Activated naive CD4-positive, alpha-beta T cell treated with anti-CD3 and anti-CD28 coated beads, Interleukin-2, amount 50 U/mL, for 72 hours (primary cell): ENCODE data around the gene P3R3URF. TPM values are rescaled to one million over a fixed set of nuclear protein-coding genes. Genes with fewer than 3 reads are reported as not detected.

Source experiments
- ATAC-seq, 2 donors: fragments of 150-1000 bp; cut with Tn5 transposase; 2 replicates each; pipeline ENCODE4 v1.10.0; 2021; ENCODE audit warnings: mild to moderate bottlenecking in 2 of 2, moderate library complexity in 2 of 2
- DNase-seq, 2 donors: peaks; one replicate each; pipeline ENCODE4 v3.0.0; 2021 to 2022; ENCODE audit warnings: low spot score in 2 of 2
- H3K27ac Mint-ChIP-seq, 2 donors: one replicate each; pipeline ENCODE4 v1.8.0; 2022; ENCODE audit warnings: mild to moderate bottlenecking in 2 of 2, mixed read lengths in 2 of 2
- H3K36me3 Mint-ChIP-seq, 2 donors: one replicate each; pipeline ENCODE4 v1.8.0; 2022; ENCODE audit warnings: mixed read lengths in 2 of 2
- H3K9me3 Mint-ChIP-seq, 2 donors: one replicate each; pipeline ENCODE4 v1.8.0; 2022; ENCODE audit warnings: mixed read lengths in 2 of 2
- total RNA-seq, 2 donors: library from RNA; stranded (reverse); gene quantifications; one replicate each; pipeline ENCODE4 v1.2.3, GENCODE V29; 2022

The P3R3URF gene
- total RNA-seq, 2 donors from 2014 or later: not detected

DNA sequence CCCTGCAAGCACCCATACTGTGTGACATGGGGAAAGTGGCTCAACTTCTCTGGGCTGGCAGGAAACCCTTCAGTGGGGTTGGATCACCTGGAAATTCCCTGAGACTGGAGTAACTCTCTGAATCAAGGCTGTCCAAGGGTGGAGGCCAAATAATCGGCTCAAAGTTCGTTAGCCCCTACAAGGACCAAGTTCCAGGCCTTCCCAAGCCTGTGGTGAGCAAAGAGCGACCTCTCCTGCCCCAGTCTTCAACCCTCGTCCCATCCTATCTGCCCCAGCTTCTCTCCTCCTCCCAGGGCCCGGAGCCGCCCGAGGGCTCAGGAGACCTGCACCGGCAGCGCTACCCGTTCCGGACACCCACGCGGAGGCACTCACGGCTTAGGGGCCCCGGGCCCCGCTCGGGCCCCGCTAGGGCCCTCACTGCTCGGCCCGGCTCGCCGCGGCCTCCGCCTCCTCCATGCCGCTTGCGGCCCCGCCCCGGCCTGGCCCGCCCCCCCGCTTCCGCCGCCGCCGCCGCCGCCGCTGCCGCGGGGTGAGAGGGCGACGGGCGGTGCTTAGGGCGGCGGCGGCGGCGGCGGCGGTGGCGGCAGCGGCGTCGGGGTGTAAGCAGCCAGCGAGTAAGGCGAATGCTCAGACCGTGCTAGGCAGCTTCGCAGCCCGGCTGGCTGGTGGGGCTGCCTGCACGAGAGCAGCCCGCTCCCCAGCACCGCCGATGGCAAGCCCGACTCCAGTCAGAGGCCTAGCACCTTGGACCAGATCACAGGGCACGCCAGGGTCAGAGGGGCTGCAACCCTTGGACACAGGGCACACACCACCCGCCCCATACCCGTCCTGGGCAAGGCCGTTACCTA is 21.9 kb upstream of the P3R3URF start, which contains the start of gene POMGNT1:
Gene POMGNT1 (minus strand): TSS at position 471 of the 848 bp plus-strand sequence. CDS start 613 bp downstream, outside the sequence.
- no peaks in the 10 kb centered on the region for H3K36me3 Mint-ChIP-seq
- peak; percentile 97 to 98 for ATAC-seq
- DNase-seq: peak; percentile 75 to 84
- H3K9me3 Mint-ChIP-seq: no peaks in the 10 kb centered on the region
- peak within 1 kb of the TSS; percentile 79 to 87 for H3K27ac Mint-ChIP-seq

DNA sequence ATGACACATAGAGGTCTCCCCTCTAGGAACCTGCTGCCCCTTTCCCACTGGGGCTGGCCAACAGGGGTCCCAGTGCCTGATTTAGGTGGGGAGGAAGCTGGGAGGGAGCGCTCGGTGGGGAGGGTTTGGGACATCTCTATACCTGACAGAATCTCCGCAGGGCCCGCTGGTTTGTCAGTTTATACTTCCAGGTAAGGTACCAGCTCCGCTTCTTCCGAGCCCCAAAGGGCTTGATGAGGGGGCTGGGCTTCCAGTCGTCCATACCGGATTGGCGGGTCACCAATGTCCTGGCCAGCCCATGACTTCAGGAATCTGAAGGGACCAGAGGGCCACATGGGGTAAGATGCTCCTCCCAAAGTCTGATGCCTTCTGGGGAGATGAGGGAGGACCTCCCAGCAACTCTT is 21.3 kb upstream of the P3R3URF start:
- DNase-seq: no peak
- H3K9me3 Mint-ChIP-seq: no peaks in the 10 kb centered on the region
- no peaks in the 10 kb centered on the region for H3K36me3 Mint-ChIP-seq
- peak overlapping the region; percentile 79 to 87 for H3K27ac Mint-ChIP-seq
- no peak for ATAC-seq

DNA sequence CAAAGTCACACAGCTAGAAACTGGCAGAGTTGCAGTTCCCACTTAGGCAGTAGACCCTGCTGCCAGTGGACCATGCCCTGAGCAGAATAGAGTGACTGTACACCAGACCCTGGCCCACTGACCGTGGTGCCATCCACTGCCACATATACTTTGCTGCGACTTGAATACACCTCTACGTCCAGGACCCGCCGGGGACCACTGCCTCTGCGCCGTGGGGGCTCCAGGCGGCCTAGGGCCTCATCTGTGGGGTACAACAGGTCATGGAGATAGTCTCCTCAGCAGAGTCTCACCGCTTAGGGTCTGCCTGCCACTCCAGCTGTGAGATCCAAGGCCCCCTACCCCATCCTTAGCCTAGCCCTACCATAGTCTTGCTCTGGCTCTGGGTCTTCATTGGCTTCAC is 20.3 kb upstream of the P3R3URF start:
- Mint-ChIP-seq H3K9me3 (no peaks in the 10 kb centered on the region), H3K27ac (peak overlapping the region; percentile 8 to 32)

DNA sequence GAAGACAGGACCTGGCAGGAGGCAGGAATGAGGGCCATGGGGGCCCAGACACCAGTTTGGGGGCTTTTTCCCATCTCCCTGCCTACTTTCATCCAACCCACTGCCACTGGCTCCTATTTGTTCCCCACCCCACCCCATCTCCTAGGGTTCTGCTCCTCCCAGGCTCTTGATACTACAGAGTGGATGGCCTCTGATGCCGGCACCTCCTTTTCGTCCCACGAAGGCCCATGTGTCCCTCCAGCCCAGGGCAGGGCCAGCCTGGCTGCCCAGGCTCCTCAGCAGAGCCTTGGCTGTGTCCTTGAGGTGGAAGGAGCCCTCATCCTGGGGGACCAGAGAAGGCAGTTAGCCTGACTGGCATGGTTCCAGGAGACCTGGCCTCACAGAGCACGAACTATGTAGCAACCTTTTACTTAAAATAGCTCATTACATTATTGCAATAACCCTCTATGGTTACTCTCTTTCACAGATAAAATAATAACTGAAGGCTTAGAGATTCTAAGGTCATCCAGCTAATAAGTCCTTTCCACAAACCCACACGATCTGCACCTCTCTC is 18.4 kb upstream of the P3R3URF start:
- DNase-seq (no peak), ATAC-seq (no peak)
- Mint-ChIP-seq H3K36me3 (no peaks in the 10 kb centered on the region), H3K9me3 (no peaks in the 10 kb centered on the region), H3K27ac (no peak overlapping the region)

More for the DNA sequence above, 20.3 kb upstream of the P3R3URF start:
- DNase-seq (no peak), ATAC-seq (no peak)
- no peaks in the 10 kb centered on the region for H3K36me3 Mint-ChIP-seq

DNA sequence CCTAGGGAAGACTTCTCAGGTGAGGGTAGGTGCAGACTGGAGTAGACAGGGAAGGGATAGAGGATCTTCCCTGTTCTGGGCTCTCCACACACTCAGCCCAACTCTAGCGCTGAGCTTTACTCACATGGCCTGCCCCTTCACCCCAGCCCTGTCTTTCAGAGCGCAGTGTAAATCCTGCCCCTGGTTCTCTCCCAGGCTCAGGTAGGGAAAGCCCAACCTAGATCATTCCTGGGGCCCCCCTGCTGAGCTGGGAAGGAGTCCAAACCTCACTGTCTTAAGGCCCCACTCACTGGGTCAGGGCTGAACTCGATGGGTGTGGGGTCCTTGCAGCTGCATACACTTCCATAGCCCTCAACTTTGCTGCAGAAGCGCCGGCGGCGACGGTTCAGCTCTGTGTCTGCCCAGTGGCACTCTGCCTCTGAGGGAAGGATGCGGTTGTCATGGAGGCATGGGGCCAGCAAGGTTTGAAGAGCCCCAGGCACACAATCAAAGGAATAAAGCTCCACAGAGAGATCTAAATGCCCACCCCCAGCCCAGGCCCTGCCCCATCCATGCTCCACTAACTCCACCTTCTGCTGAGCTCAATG is 17.8 kb upstream of the P3R3URF start:
- H3K27ac Mint-ChIP-seq: no peak overlapping the region
- ATAC-seq: no peak

DNA sequence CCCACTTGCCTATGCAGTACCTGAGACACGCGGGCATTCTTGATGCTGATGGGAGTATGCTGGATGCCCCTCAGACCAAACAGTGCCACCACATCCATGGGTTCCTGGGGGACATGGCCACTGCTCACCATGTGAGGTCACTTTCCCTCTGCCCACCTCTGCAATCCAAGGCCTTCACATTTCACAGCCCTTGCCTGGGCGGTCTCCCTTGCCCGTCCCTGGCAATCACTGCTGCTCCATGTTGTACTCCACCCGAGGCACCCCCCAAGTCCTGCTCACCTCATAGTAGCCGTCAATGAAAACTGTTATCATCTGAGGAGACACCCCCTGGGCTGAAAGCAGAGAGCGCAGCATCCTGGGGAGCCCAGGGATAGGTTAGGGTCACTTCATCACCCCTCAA is 17.0 kb upstream of the P3R3URF start:
- Mint-ChIP-seq H3K36me3 (no peaks in the 10 kb centered on the region), H3K27ac (peak overlapping the region in 1 of 2 donors; percentile 17), H3K9me3 (no peaks in the 10 kb centered on the region)
- no peak for ATAC-seq
- DNase-seq: no peak

More for the DNA sequence above, 17.8 kb upstream of the P3R3URF start:
- Mint-ChIP-seq H3K9me3 (no peaks in the 10 kb centered on the region), H3K36me3 (no peaks in the 10 kb centered on the region)
- no peak for DNase-seq

DNA sequence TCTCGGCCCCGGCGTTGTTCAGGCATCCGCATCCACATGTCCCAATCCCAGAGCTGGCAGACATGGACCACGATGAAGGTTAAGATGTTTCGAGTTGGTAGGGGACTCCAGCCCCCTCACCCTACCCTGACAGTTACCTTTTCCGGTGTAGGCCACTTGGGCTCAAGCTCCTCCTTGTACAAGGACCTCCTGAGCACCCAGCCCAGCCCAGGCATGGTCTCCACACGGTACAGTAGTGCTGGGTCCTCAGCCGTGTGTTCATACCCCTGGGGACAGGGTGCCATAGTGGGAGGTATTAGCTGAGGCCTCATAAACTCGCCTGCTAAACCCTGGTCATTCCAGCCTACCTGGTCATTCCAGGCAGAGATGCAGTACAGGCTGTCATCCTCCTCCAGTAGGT is 15.9 kb upstream of the P3R3URF start:
- ATAC-seq: no peak
- H3K36me3 Mint-ChIP-seq: no peaks in the 10 kb centered on the region
- no peaks in the 10 kb centered on the region for H3K9me3 Mint-ChIP-seq
- H3K27ac Mint-ChIP-seq: peak overlapping the region in 1 of 2 donors; percentile 17
- DNase-seq: no peak

DNA sequence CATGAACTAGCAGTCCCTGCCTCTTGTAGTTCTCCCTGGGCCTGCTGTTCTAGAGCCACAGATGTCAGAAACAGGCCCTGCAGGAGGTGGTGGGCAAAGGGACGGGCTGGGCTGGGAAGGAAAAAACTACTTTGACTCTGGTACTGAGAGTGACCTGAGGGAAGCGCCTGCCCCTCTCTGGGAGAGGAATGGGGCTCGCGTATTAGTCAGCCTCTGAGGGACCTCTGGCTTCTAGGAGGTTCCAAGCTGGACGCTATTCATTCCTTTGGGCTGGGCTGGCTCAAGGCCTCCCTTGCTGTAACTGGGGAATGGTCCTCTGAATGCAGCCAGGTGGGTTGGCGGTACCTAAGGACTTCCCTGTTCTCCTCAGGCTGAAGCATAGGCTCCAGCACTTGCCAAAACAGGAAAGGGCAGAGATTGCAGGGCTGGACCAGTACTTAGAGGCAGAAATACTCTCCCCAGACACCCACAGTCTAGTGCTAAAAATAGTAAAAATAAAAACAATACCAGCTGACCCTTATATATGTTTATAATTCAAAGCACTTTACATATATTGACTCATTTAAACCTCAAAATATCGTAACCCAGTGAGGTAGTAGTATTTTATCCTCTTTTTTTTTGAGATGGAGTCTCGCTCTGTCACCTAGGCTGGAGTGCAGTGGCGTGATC is 14.9 kb upstream of the P3R3URF start:
- no peak overlapping the region for H3K27ac Mint-ChIP-seq
- H3K36me3 Mint-ChIP-seq: no peaks in the 10 kb centered on the region
- no peak for DNase-seq
- ATAC-seq: no peak
- H3K9me3 Mint-ChIP-seq: no peaks in the 10 kb centered on the region

DNA sequence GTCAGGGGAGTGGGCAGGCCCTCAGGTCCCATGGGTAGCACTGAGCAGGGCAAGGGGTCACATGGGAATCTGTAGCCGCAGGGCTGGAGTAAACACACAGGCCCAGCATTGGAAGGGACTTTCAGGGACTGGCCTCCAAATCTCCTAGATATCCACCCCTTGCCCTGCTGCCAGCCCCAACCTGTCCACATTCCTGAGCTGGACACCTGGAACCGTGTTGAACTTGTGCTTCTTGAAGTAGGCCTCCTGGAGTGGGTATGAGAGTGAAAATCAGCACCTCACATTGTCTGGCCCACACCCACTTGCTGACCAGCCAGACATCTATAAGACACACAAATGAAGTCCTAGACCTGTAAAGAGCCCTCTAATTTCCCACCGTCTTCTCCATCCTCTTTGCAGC is 14.3 kb upstream of the P3R3URF start:
- DNase-seq (no peak), ATAC-seq (no peak)
- no peaks in the 10 kb centered on the region for H3K36me3 Mint-ChIP-seq
- no peak overlapping the region for H3K27ac Mint-ChIP-seq
- H3K9me3 Mint-ChIP-seq: no peaks in the 10 kb centered on the region

DNA sequence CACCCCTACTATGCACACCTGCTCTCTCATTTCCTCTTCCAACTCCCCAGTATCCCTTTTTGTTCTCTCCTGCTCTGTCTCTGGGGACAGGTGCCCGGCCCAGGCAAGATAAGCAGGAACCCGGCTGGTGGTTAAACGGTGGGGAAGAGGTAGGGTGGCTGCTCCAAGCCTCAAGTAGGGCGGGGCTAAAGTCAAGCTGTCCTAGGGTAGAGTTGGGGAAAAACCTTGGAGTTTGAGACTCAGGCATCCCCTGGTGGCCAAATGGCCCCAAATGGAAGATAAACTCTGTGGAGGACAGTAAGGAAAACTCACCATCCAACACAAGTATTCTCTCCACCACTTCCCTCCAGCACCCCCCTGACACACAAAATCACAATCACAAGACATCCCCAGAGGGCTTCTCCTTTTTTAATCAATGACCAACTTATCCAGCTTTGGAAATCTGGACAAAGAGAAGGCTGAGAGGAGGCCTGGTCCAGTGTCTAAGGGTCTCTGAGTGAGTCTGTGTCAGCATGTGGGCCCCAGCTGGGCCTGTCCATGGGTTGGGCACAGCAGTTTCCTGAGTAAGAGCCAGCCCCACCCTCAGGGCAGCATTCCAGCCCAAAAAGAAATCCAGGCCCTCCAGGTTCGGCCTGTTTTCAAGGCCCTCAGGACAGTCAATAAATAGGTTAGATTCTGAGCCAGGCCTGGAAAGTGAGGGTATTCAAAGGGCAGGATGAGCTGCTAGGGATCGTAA is 12.2 kb upstream of the P3R3URF start:
- Mint-ChIP-seq H3K9me3 (no peaks in the 10 kb centered on the region), H3K27ac (peak overlapping the region; percentile 51 to 57), H3K36me3 (no peaks in the 10 kb centered on the region)
- no peak for ATAC-seq
- no peak for DNase-seq

DNA sequence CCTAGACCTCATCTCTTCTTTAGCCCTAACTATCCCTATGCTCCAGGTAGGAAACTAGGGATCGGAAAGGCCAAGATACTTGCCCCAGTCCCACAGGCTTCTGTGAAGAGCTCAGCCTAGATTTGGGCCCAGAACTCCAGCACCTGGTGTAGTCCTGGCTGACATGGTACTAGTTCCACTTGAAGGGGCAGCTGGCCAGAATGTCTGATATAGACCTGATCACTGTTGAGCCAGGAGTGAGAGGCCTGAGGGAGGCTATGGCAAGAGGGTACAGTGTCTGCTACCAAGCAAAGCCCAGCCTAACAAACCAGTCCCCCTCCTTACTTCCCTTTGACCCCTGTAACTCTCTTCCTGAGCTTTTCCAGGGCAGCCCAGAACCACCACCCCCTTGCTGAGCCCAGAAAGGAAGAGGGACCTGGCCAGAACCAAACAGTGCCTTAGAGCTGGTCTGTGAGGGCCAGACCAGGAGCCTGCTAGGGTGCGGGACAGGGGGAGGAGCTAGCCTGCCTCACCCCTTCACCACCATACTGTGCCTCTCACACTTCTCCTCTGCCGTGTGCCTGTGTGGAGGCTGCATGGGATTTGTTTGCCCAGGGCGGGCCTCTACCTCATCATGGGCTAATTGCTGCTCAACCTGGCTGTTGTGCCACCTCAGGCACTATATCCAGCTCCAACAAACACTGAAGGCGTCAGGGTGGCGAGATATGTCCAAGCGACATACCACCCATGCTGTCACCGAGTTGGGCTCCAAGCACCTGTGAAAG is 11.0 kb upstream of the P3R3URF start:
- H3K27ac Mint-ChIP-seq: peak overlapping the region; percentile 57 to 65
- DNase-seq (no peak), ATAC-seq (no peak)
- no peaks in the 10 kb centered on the region for H3K9me3 Mint-ChIP-seq
- H3K36me3 Mint-ChIP-seq: no peaks in the 10 kb centered on the region

DNA sequence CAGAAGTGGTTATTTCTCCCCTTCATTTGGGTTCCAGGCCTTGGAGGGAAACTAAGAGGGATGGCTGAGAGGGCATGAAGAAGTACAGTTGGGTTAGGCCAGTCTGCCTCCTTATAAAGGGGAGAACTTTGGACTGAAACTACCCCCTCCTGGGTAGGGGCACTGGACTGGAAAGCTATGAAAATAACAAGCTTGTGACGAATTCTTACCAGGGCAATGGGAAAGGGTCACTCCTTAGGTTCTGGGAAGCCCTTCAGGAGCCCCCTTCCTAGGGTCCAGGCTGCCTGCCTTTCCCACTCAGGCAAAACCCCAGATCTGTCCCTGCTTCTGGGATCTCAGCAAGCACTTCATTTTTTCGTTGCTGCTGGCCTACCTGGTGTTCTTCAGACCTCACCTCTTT is 9.8 kb upstream of the P3R3URF start:
- no peaks in the 10 kb centered on the region for H3K9me3 Mint-ChIP-seq
- ATAC-seq (no peak), DNase-seq (no peak)
- H3K36me3 Mint-ChIP-seq: no peaks in the 10 kb centered on the region
- H3K27ac Mint-ChIP-seq: no peak overlapping the region

DNA sequence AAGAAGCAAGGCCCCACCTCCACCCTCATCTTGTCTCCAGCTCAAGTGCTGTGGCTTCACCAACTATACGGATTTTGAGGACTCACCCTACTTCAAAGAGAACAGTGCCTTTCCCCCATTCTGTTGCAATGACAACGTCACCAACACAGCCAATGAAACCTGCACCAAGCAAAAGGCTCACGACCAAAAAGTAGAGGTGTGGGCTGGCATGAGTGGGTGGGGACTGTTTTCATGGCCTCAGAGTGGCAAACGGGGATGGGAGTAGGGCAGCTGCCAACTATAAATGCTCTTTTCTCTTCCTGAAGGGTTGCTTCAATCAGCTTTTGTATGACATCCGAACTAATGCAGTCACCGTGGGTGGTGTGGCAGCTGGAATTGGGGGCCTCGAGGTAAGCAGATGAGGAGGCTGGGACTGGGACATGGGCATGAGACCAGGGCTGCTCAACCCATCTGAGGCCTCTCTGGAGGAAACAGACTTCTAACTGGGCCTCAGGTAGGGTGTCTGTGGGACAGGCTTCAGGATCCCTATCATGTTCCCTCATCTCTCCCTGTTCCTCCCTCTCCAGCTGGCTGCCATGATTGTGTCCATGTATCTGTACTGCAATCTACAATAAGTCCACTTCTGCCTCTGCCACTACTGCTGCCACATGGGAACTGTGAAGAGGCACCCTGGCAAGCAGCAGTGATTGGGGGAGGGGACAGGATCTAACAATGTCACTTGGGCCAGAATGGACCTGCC is 8.8 kb upstream of the P3R3URF start:
- ATAC-seq (peak; percentile 85 to 90), DNase-seq (peak; percentile 33 to 75)
- Mint-ChIP-seq H3K27ac (peak overlapping the region; percentile 66 to 77), H3K9me3 (no peaks in the 10 kb centered on the region), H3K36me3 (no peaks in the 10 kb centered on the region)

DNA sequence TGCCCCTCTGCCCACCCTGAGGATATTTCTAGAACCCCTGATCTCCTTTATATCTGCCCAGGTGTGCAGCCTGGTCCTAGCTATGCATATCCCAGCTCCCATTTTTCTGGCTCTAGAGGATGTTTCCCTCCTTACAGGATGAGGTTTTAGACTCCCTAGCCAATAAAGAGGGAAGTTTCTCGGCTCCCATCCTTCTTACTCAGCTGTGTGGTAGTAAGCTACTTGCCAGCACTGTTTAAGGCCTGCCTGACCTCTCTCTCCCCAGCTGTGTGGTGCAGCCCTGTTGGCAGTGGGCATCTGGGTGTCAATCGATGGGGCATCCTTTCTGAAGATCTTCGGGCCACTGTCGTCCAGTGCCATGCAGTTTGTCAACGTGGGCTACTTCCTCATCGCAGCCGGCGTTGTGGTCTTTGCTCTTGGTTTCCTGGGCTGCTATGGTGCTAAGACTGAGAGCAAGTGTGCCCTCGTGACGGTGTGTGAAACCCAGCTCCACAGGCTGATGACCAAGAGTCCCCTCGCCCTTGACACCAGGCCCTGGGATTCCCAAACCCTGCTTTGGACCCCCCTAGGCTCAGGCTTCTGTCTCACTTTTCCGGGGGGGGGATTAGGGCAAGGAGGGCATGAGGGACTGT is 7.8 kb upstream of the P3R3URF start:
- DNase-seq (no peak), ATAC-seq (no peak)
- Mint-ChIP-seq H3K27ac (peak overlapping the region in 1 of 2 donors; percentile 77), H3K36me3 (no peaks in the 10 kb centered on the region), H3K9me3 (no peaks in the 10 kb centered on the region)
